Epithelial cell of proximal tubule (primary cell): ENCODE measurements around the gene NEUROD1. TPM values are rescaled to one million over a fixed set of nuclear protein-coding genes. Genes with fewer than 3 reads are reported as not detected.
"Not testable (repeated sequence)": the region's sequence is repeated elsewhere in the genome, so short reads cannot be mapped to it uniquely, and the experiment has no call there.

ENCODE experiments used
- DNase-seq: peaks from one replicate; pipeline ENCODE4 v3.0.0-alpha.2; 2011; ENCODE audit warnings: low read depth
- H3K4me3 ChIP-seq: 2 replicates; pipeline ENCODE4 v1.5.1; 2011; ENCODE audit warnings: low read depth, mild to moderate bottlenecking, low read length
- total RNA-seq: library from RNA; depleted of rRNA; stranded (reverse); fragments of >200 nt; gene quantifications from 2 replicates; pipeline ENCODE4 v1.2.3, GENCODE V29; 2015
- TF ChIP-seq, protein P1 (sequence below): conservative IDR thresholded peaks from 2 replicates; pipeline ENCODE4 v1.5.1; 2012; ENCODE audit warnings: low read depth, mild to moderate bottlenecking, low read length

The NEUROD1 gene
- total RNA-seq, result not detected in 2 replicates

DNA sequence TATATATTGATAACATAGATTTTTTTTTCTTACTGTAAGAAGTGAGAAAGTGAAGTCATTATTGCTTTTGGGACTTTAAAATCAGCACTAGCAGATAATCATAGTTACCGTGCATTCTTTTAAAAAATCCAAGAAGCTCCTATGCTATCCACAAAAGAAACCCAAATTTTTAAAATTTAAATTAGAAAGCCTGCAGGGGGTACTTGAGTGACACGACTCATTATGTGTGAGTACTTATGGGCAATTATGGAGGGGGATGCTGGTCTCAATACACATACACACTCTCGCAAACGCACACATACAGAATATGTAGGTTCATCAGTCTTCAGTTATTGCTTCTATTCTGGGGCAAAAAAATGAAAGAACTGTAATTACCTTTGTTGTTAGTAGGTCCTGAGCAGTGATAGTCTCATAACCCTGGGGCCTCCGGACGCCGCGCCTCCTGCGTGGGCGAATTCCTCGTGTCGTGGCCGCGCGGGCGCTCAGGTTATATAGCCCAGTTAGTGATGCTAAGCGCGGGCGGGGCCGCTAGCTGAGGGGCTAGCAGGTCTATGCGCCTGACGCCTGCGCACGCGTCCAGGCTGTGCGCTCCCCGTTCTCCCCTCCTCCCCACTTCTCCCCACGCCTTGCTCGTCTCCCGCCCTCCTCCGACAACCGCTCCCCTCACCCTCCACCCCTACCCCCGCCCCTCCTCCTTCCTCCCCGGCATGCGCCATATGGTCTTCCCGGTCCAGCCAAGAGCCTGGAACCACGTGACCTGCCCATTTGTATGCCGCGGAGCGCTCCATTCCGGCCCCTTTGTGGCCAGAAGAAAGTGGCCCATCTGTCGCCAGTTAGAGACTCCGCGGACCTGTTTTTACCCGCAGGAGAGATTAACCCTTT, at the start of gene NEUROD1:
Gene NEUROD1 (minus strand): TSS at position 463 of the 882 bp plus-strand sequence. CDS start 1,657 bp downstream, outside the sequence.
- no peak for DNase-seq
- TF ChIP-seq, protein P1, sequence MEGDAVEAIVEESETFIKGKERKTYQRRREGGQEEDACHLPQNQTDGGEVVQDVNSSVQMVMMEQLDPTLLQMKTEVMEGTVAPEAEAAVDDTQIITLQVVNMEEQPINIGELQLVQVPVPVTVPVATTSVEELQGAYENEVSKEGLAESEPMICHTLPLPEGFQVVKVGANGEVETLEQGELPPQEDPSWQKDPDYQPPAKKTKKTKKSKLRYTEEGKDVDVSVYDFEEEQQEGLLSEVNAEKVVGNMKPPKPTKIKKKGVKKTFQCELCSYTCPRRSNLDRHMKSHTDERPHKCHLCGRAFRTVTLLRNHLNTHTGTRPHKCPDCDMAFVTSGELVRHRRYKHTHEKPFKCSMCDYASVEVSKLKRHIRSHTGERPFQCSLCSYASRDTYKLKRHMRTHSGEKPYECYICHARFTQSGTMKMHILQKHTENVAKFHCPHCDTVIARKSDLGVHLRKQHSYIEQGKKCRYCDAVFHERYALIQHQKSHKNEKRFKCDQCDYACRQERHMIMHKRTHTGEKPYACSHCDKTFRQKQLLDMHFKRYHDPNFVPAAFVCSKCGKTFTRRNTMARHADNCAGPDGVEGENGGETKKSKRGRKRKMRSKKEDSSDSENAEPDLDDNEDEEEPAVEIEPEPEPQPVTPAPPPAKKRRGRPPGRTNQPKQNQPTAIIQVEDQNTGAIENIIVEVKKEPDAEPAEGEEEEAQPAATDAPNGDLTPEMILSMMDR, result no peak
- peak within 1 kb of the TSS; percentile 24 for H3K4me3 ChIP-seq

DNA sequence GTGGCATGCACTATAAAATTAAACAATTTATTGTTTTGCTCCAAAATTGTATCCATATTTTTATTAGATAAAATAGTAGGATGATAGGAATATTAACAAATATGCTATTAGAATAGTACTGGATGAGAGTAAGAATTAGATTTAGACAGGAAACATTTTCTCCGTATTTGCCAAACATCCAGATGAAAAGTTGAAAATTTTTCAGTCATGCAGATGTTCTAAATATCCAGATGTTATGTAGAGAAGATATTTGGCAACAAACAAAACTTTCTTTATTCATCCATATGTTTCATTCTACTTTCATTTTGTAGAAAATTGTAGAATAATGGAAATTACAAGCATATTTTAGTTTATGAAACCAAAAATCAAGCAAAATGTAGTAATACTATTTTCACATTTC, 45.2 kb upstream of the NEUROD1 start:
- no peak for DNase-seq
- no peak overlapping the region for H3K4me3 ChIP-seq
- TF ChIP-seq, protein P1, result no peak

DNA sequence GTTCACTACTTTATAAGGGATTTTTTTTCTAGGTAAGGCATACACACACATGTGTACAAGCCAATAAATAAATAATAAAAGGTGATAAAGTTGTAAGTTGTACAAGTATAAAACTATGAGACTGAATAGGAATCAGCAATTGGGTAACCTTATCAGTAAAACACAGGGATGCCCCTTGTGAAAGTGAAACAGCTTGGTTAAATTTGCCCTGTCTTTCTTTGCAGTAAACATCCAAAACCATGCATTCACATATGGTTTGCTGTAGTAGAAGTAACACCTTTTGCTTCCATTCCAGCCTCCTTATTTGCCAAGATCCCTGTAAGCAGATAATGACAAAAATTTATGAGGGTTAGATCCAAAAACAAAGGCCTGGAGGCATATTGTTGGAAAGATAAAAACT, 44.3 kb upstream of the NEUROD1 start:
- TF ChIP-seq, protein P1, result no peak
- no peak overlapping the region for H3K4me3 ChIP-seq
- no peak for DNase-seq

DNA sequence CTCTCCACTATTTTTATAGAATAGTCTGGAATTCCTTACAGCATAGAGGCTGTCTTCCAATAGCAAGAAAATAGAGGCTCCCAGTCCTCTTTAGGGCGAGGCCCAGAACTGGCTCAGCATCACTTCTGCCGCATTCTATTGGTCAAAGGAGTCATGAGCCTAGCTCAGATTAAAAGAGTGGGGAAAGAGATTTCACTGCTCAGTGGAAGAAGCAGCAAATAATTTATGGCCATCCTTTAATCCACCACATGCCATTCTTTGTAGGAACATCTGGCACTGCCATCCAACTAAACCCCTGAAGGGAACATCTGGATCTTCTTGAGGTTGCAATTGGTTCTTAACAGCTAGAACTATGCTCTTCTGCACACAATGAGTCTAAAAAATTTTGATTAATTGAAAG, 43.4 kb upstream of the NEUROD1 start:
- H3K4me3 ChIP-seq, result no peak overlapping the region
- no peak for DNase-seq
- TF ChIP-seq, protein P1, result no peak

DNA sequence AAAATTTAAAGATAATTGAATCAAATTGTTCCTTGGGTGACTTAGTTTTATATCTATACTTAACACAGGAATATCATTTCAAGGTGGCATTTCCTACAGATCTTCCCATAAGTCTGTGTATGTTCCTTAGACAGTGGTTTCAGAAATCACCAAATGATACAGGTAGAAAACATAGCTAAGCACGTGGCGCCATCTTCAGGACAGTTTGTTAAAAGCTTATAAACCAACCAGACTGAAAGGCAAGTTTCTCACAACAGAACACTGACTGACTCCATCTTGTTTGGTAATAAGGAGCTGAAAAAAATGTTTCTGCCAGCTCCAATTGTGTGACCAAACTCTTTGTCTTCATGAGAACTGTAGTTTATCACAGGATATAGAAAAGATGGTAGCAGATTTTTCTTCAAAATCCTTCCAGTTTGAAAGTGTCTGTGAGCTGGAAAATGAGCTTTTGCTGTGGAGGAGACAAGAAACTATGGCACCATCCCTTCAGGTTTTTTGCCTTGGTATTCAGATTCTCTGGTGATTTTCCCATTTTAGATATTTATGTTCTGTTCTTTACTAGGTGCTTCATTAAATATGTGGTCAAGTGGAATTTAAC, 34.8 kb upstream of the NEUROD1 start:
- peak; percentile 33 for DNase-seq

DNA sequence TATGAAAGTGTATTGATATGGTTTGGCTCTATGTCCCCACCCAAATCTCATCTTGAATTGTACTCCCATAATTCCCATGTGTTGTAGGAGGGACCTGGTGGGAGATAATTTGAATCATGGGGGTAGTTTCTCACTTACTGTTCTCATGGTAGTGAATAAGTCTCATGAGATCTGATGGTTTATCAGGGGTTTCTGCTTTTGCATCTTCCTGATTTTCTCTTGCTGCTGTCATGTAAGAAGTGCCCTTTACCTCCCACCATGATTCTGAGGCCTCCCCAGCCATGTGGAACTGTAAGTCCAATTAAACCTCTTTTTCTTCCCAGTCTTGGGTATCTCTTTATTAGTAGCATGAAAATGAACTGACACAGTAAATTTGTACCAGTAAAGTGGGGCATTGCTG, 30.7 kb upstream of the NEUROD1 start:
- not testable (repeated sequence) for H3K4me3 ChIP-seq, DNase-seq

More for the DNA sequence above, 34.8 kb upstream of the NEUROD1 start:
- TF ChIP-seq, protein P1, result peak; percentile 78
- H3K4me3 ChIP-seq, result no peak overlapping the region

DNA sequence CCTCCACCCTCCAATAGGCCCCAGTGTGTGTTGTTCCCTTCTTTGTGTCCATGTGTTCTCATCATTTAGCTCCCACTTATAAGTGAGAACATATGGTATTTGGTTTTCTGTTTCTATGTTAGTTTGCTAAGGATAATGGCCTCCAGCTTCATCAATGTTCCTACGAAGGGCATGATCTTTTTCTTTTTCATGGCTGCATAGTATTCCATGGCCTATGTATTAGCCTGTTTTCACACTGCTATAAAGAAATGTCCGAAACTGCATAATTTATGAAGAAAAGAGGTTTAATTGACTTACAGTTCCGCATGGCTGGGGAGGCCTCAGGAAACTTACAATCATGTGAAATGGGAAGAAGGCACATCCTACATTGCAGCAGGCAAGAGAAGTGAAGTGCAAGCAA, 22.2 kb upstream of the NEUROD1 start:
- not testable (repeated sequence) for H3K4me3 ChIP-seq, DNase-seq

DNA sequence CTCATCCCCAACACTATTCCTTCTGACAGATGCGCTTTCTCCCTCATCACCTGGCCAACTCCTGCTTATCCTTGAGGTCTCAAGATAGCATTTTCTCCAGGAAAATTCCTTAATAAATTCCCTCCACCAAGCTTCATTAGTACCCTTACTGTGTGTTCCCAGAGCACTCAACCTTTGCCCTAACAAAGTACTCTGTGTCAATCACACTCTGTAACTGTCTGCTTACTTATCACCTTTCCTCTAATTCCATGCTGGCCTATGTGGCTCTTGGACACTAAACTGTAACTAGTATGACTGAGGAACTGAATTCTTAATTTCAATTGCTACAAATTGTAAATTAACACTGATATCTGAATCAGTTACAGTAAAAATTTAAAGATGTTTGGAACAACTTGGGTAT, 17.9 kb upstream of the NEUROD1 start:
- TF ChIP-seq, protein P1, result no peak
- no peak for DNase-seq
- H3K4me3 ChIP-seq, result no peak overlapping the region
